KOPT-K1 (cell line): ENCODE data around the gene ANKMY1.

Experiments
- H3K27ac ChIP-seq: fragments of 200-600 bp; sonication (generic); 2 replicates; pipeline ENCODE4 v1.5.1; 2016; ENCODE audit warnings: antibody characterized with exemption, mild to moderate bottlenecking, low read depth, low read length; ENCODE audit not compliant: poor library complexity, severe bottlenecking
- H3K36me3 ChIP-seq: fragments of 200-600 bp; sonication (generic); 2 replicates; pipeline ENCODE4 v1.5.1; 2017; ENCODE audit warnings: antibody characterized with exemption, mild to moderate bottlenecking, low read length, moderate library complexity; ENCODE audit not compliant: insufficient read depth
- H3K9me3 ChIP-seq: fragments of 200-600 bp; sonication (generic); 2 replicates; pipeline ENCODE4 v1.5.1; 2017; ENCODE audit warnings: antibody characterized with exemption, low read length, mild to moderate bottlenecking; ENCODE audit not compliant: insufficient read depth, poor library complexity, severe bottlenecking

The ANKMY1 gene

GRCh38 chr2:240435457-240435947 lies 122.3 kb downstream of the ANKMY1 start, which contains the start of gene GPC1:
TSS of gene GPC1 (plus strand) at chr2:240435663. CDS start at chr2:240435919, 256 bp downstream.
- Histone ChIP-seq H3K27ac (no peak within 1 kb of the TSS), H3K36me3 (no peaks in the 10 kb centered on the region), H3K9me3 (no peaks in the 10 kb centered on the region)

- Histone ChIP-seq H3K27ac (no peak overlapping the region), H3K36me3 (no peaks in the 10 kb centered on the region), H3K9me3 (no peaks in the 10 kb centered on the region)
Observed at GRCh38 chr2:240434728-240435456, 122.9 kb downstream of the ANKMY1 start.

- Histone ChIP-seq H3K36me3 (no peaks in the 10 kb centered on the region), H3K9me3 (no peaks in the 10 kb centered on the region), H3K27ac (no peak overlapping the region)
Observed at GRCh38 chr2:240433973-240434727, 123.6 kb downstream of the ANKMY1 start.

GRCh38 chr2:240432820-240433801 lies 124.7 kb downstream of the ANKMY1 start:
- Histone ChIP-seq H3K27ac (no peak overlapping the region), H3K9me3 (no peaks in the 10 kb centered on the region), H3K36me3 (no peaks in the 10 kb centered on the region)

GRCh38 chr2:240432430-240432819 lies 125.4 kb downstream of the ANKMY1 start:
- H3K27ac ChIP-seq = no peak overlapping the region

GRCh38 chr2:240431661-240432424 lies 125.9 kb downstream of the ANKMY1 start:
- no peak overlapping the region for H3K27ac ChIP-seq
- no peaks in the 10 kb centered on the region for H3K36me3 ChIP-seq
- H3K9me3 ChIP-seq = no peaks in the 10 kb centered on the region

More at GRCh38 chr2:240432430-240432819, 125.4 kb downstream of the ANKMY1 start:
- H3K9me3 ChIP-seq = no peaks in the 10 kb centered on the region
- no peaks in the 10 kb centered on the region for H3K36me3 ChIP-seq

GRCh38 chr2:240431271-240431660 lies 126.5 kb downstream of the ANKMY1 start:
- no peak overlapping the region for H3K27ac ChIP-seq
- H3K36me3 ChIP-seq = no peaks in the 10 kb centered on the region
- peaks cover 6% of the 10 kb centered on the region for H3K9me3 ChIP-seq

GRCh38 chr2:240430595-240430994 lies 127.2 kb downstream of the ANKMY1 start:
- Histone ChIP-seq H3K36me3 (no peaks in the 10 kb centered on the region), H3K27ac (no peak overlapping the region), H3K9me3 (peaks cover 12% of the 10 kb centered on the region)

GRCh38 chr2:240429872-240430491 lies 127.8 kb downstream of the ANKMY1 start:
- Histone ChIP-seq H3K9me3 (peaks cover 18% of the 10 kb centered on the region), H3K27ac (no peak overlapping the region), H3K36me3 (no peaks in the 10 kb centered on the region)
